GM12865 (cell line): Measurements from ENCODE around the gene PPM1L.

Experiments
- DNase-seq: peaks from one replicate; pipeline ENCODE4 v3.0.0; 2010; ENCODE audit warnings: low read depth
- H3K4me3 ChIP-seq: 2 replicates; pipeline ENCODE4 v1.5.1; 2011; ENCODE audit warnings: mild to moderate bottlenecking, low read depth, low read length, control low read depth
- CTCF ChIP-seq: IDR thresholded peaks from 2 replicates; pipeline ENCODE4 v1.5.1; 2011; ENCODE audit warnings: low read length, control low read depth, low read depth, inconsistent platforms; ENCODE audit not compliant: insufficient read depth; ENCODE audit errors: missing control alignments

Gene PPM1L

GRCh38 chr3:160758929-160759577, 3.0 kb downstream of the PPM1L start:
- no peak overlapping the region for H3K4me3 ChIP-seq
- no peak for DNase-seq
- no peak for TF ChIP-seq CTCF

DNA sequence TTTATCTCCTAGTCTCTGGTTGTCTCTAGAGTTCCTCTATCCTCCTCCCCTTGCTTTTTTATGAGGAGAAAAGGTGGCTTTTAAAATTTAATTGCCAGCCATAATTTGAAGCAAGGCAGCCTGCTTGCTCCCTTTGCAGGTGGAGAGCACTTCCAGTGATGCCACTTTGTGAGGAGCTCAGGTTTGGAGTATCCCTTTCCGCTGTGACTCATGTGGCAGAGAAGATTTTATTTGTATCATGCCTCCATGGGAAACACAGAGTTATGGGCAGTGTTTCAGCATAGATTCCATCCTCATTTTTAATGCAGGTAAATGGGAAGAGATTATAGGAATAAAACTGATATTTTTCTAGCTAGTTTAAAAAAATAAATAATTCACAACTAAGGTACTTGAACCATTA, 7.0 kb downstream of the PPM1L start:
- DNase-seq: no peak
- no peak overlapping the region for H3K4me3 ChIP-seq
- no peak for TF ChIP-seq CTCF

DNA sequence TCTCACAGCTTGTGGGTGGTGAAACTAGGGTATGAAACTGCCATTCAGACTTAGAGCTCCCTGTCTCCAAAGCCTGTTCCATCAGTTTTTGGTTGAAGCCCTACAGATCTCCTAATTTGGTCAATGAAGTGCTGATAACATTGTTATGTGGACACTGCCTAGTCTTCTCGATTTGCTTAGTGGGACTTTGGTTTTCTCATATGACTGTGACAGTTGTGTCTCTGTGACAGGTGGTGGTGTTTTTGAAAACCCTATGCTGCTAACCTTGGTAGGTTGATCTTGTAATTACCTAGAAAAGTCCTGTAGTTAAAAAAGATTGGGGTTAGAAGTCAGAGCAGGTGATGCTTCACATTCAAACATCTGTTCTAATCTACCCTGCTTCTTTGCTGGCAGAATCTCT, 9.2 kb downstream of the PPM1L start:
- H3K4me3 ChIP-seq: no peak overlapping the region
- no peak for TF ChIP-seq CTCF
- no peak for DNase-seq

DNA sequence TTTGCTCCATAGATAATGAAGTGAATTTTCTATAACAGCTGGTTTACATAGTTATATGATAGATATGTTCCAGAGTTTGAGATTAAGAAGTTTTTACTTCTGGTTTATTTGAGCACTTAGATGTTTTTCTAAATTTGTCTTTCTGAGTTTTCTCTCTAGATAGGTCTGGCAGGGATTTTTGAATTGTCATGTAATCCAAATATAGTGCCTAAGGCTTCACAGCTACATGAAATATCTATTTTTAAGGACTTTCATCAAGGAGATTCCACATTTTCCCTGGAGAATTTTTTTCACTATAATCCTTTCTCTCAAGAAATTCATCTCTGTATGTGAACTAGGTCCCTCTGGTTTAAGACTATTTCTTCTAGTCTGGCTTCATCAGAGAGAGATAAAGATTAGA, 12.0 kb downstream of the PPM1L start:
- no peak for DNase-seq
- TF ChIP-seq CTCF: no peak
- H3K4me3 ChIP-seq: no peak overlapping the region

- H3K4me3 ChIP-seq: no peak overlapping the region
- no peak for DNase-seq
Measured at GRCh38 chr3:160768918-160769317, 12.9 kb downstream of the PPM1L start.

GRCh38 chr3:160771811-160772459, 15.9 kb downstream of the PPM1L start:
- no peak overlapping the region for H3K4me3 ChIP-seq
- DNase-seq: no peak
- TF ChIP-seq CTCF: no peak

More at GRCh38 chr3:160768918-160769317, 12.9 kb downstream of the PPM1L start:
- no peak for TF ChIP-seq CTCF

- no peak for DNase-seq
- H3K4me3 ChIP-seq: no peak overlapping the region
- TF ChIP-seq CTCF: no peak
Measured at GRCh38 chr3:160773722-160774121, 17.7 kb downstream of the PPM1L start.
